HL-60 (cell line): ENCODE measurements around the gene ZNF573.
"Not testable (repeated sequence)": the region's sequence is repeated elsewhere in the genome, so short reads cannot be mapped to it uniquely, and the experiment has no call there.

ENCODE experiments used
- DNase-seq, 2 experiments: peaks; one replicate each; pipeline ENCODE4 v3.0.0-alpha.2; 2010 to 2020; ENCODE audit warnings: low read depth in 1 of 2, low spot score in 1 of 2
- H3K27ac ChIP-seq: fragments of 250-450 bp; sonication (Bioruptor Pico); replicated peaks from 2 replicates; pipeline ENCODE4 v1.5.1; 2020; ENCODE audit warnings: mild to moderate bottlenecking, moderate library complexity
- H3K27me3 ChIP-seq: fragments of 250-450 bp; sonication (Bioruptor Pico); 2 replicates; pipeline ENCODE4 v1.5.1; 2021; ENCODE audit warnings: mild to moderate bottlenecking, moderate library complexity; ENCODE audit not compliant: insufficient read depth, poor library complexity, severe bottlenecking
- H3K4me3 ChIP-seq: replicated peaks from 2 replicates; pipeline ENCODE4 v1.5.1; 2011; ENCODE audit warnings: mild to moderate bottlenecking, control low read depth, low read length; ENCODE audit not compliant: insufficient read depth
- CTCF ChIP-seq: IDR thresholded peaks from one replicate; pipeline ENCODE4 v1.5.1; 2011; ENCODE audit warnings: low read length, control low read depth, inconsistent platforms; ENCODE audit not compliant: insufficient read depth
- GABPA ChIP-seq: IDR thresholded peaks from 2 replicates; pipeline ENCODE4 v1.6.1; 2012; ENCODE audit warnings: low read depth
- POLR2AphosphoS5 ChIP-seq: IDR thresholded peaks from 2 replicates; pipeline ENCODE4 v1.6.1; 2012; ENCODE audit warnings: low read depth
- REST ChIP-seq: IDR thresholded peaks from 2 replicates; pipeline ENCODE4 v1.6.1; 2012; ENCODE audit warnings: low read depth; ENCODE audit not compliant: insufficient replicate concordance
- SPI1 ChIP-seq: IDR thresholded peaks from 2 replicates; pipeline ENCODE4 v1.6.1; 2012; ENCODE audit warnings: low read depth, mild to moderate bottlenecking, borderline replicate concordance
- long read RNA-seq: library from polyadenylated mRNA; unstranded; transcript quantifications from one replicate; pipeline ENCODE4 v2.0.0, GENCODE V29; 2020

ZNF573 gene
- long read RNA-seq, transcript ZNF573-208 (5 exons, 2,257 nt), result major isoform, 12 of 44 reads
- long read RNA-seq, partial matches to known transcripts, result 1 of 44 reads
- long read RNA-seq, other reads (novel, unspliced or antisense), result 24 of 44 reads

- DNase-seq, result peak; percentile 82 to 92
These were observed at the start of gene ZNF573 for GRCh38 chr19:37779127-37780005. Gene ZNF573, minus strand, starts transcription at chr19:37779586. Its CDS starts 5,857 bp downstream, at chr19:37773729.

GRCh38 chr19:37817180-37817981, 38.0 kb upstream of the ZNF573 start:
- TF ChIP-seq POLR2AphosphoS5, result no peak
- TF ChIP-seq SPI1, result no peak
- TF ChIP-seq GABPA, result no peak
- TF ChIP-seq CTCF, result no peak
- no peak for TF ChIP-seq REST
- no peak overlapping the region for H3K4me3 ChIP-seq
- H3K27me3 ChIP-seq, result no peaks in the 10 kb centered on the region
- H3K27ac ChIP-seq, result no peak overlapping the region
- peak in 1 of 2 experiments; percentile 15 for DNase-seq

More at GRCh38 chr19:37779127-37780005, at the start of gene ZNF573:
- Histone ChIP-seq H3K27ac (peak within 1 kb of the TSS; percentile 83), H3K27me3 (no peaks in the 10 kb centered on the region), H3K4me3 (peak within 1 kb of the TSS; percentile 80)
- TF ChIP-seq SPI1 (no peak; the same call in 1 of the 2 replicates), POLR2AphosphoS5 (peak; percentile 62), GABPA (peak; percentile 70), REST (no peak), CTCF (no peak)

- not testable (repeated sequence) for H3K4me3 ChIP-seq, H3K27ac ChIP-seq, DNase-seq, H3K27me3 ChIP-seq
These were observed 36.2 kb upstream of the ZNF573 start for GRCh38 chr19:37815611-37816010.

- Histone ChIP-seq H3K4me3 (no peak overlapping the region), H3K27ac (no peak overlapping the region), H3K27me3 (no peaks in the 10 kb centered on the region)
- no peak for DNase-seq
- TF ChIP-seq CTCF, result no peak
- no peak for TF ChIP-seq GABPA
- TF ChIP-seq REST, result no peak
- TF ChIP-seq SPI1, result no peak
- TF ChIP-seq POLR2AphosphoS5, result no peak
These were observed 34.0 kb upstream of the ZNF573 start for GRCh38 chr19:37813340-37813739.
